Mammary epithelial cell (primary cell): Measurements from ENCODE around the gene DRAXIN.

Source experiments
- CTCF ChIP-seq, 2 donors: IDR thresholded peaks in 1 of 2; conservative IDR thresholded peaks in 1 of 2; 2 replicates each; pipeline ENCODE4 v1.5.1; 2011 to 2012; ENCODE audit warnings: inconsistent platforms in 2 of 2, low read length in 2 of 2, mild to moderate bottlenecking in 2 of 2, control low read depth in 1 of 2, low read depth in 1 of 2; ENCODE audit not compliant: insufficient read depth in 1 of 2; ENCODE audit errors: extremely low read depth in 1 of 2
- EZH2 ChIP-seq: IDR thresholded peaks from 2 replicates; pipeline ENCODE4 v1.6.1; 2012; ENCODE audit warnings: low read length, inconsistent platforms, borderline replicate concordance

- TF ChIP-seq CTCF (conservative IDR thresholded peaks at IDR 0.05 in 1 of 2, IDR thresholded peaks at IDR 0.05 in 1 of 2; ENCODE audit: extremely low read depth in 1 of 2, insufficient read depth in 1 of 2, low read depth in 1 of 2, low read length in 2 of 2) (no peak), EZH2 (no peak)
Observed at GRCh38 chr1:11691928-11692711, 610 bp downstream of the DRAXIN start.
